Activated naive CD4-positive, alpha-beta T cell treated with anti-CD3 and anti-CD28 coated beads, Interleukin-2, amount 10 ng/mL, durations not matched to agents 7 days and 5 days (primary cell): ENCODE data around the gene NOXRED1.
A peak's percentile ranks its signal among the peaks of the same experiment; 100 is the strongest.

Experiments
- CTCF ChIA-PET: fragments of 350-600 bp; sonication (Branson Sonifier 250); formaldehyde crosslinking; loops from one replicate; lab custom pipeline; 2021; ENCODE audit warnings: antibody characterized with exemption; lab: Charles Lee
- DNase-seq: peaks from one replicate; pipeline ENCODE4 v3.0.0-alpha.2; 2020
- H3K27ac Mint-ChIP-seq: one replicate; pipeline ENCODE4 v1.8.0; 2021; ENCODE audit warnings: mild to moderate bottlenecking, moderate library complexity, mixed read lengths
- H3K27me3 Mint-ChIP-seq: one replicate; pipeline ENCODE4 v1.8.0; 2021; ENCODE audit warnings: mild to moderate bottlenecking, mixed read lengths
- H3K36me3 Mint-ChIP-seq: one replicate; pipeline ENCODE4 v1.8.0; 2021; ENCODE audit warnings: mixed read lengths
- H3K4me1 Mint-ChIP-seq: one replicate; pipeline ENCODE4 v1.8.0; 2021; ENCODE audit warnings: mixed read lengths
- H3K4me3 Mint-ChIP-seq: one replicate; pipeline ENCODE4 v1.8.0; 2021; ENCODE audit warnings: mild to moderate bottlenecking, moderate library complexity, mixed read lengths
- H3K9me3 Mint-ChIP-seq: one replicate; pipeline ENCODE4 v1.8.0; 2021; ENCODE audit warnings: mixed read lengths

NOXRED1 gene

DNA sequence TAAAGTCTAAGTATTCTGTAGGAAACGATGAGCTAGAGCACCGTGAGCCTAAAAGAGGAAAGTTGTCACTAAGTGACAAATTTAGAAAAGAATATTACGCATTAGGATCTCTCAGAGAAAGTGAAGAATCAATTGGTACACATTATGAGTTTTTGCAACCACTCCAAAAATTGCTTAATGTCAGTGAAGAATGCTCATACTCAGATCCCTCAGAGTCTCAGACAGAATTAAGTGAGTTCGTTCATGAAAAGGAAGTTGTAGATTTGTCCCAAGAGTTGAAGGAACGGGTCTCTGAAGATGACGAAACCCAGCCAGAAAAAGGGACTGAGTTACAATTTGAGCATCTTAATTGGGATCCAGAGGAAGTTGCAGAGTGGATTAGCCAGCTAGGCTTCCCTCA, 44.6 kb downstream of the NOXRED1 start:
- H3K36me3 Mint-ChIP-seq = peaks cover 9% of the 10 kb centered on the region
- no peak overlapping the region for H3K4me3 Mint-ChIP-seq
- no peak for DNase-seq
- peaks cover 4% of the 10 kb centered on the region for H3K27me3 Mint-ChIP-seq
- H3K4me1 Mint-ChIP-seq = peaks cover 27% of the 10 kb centered on the region
- H3K9me3 Mint-ChIP-seq = no peaks in the 10 kb centered on the region
- H3K27ac Mint-ChIP-seq = no peak overlapping the region
- CTCF ChIA-PET = interaction anchor here (0.6 kb wide), 1 partner anchor 23 kb away, joined by 3 read pairs; no protein-coding TSS in a partner anchor

DNA sequence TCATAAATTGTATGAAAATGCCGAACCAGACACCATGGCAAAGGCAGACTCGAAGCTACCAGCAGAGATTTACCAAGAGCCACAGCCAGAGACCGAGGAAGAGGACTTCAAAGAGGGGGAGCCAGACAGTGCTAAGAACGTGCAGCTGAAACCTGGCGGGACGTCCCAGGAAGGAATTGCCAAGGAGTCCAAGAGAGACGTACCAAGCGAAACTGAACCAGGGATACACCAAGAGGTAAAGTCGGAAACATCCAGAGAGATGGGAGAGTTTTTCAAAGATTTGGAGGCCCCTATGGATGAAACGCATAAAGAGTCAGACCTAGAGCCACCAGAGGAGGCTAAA, 45.9 kb downstream of the NOXRED1 start:
- CTCF ChIA-PET = interaction anchor here (0.5 to 1.8 kb wide), 5 partner anchors 10 to 566 kb away, joined by 3 to 7 read pairs (median 4); partner anchors contain the start of gene GSTZ1
- no peak overlapping the region for H3K4me3 Mint-ChIP-seq
- H3K27ac Mint-ChIP-seq = no peak overlapping the region
- DNase-seq = no peak
- peaks cover 36% of the 10 kb centered on the region for H3K4me1 Mint-ChIP-seq
- H3K27me3 Mint-ChIP-seq = peaks cover 4% of the 10 kb centered on the region
- H3K36me3 Mint-ChIP-seq = peaks cover 16% of the 10 kb centered on the region
- no peaks in the 10 kb centered on the region for H3K9me3 Mint-ChIP-seq

DNA sequence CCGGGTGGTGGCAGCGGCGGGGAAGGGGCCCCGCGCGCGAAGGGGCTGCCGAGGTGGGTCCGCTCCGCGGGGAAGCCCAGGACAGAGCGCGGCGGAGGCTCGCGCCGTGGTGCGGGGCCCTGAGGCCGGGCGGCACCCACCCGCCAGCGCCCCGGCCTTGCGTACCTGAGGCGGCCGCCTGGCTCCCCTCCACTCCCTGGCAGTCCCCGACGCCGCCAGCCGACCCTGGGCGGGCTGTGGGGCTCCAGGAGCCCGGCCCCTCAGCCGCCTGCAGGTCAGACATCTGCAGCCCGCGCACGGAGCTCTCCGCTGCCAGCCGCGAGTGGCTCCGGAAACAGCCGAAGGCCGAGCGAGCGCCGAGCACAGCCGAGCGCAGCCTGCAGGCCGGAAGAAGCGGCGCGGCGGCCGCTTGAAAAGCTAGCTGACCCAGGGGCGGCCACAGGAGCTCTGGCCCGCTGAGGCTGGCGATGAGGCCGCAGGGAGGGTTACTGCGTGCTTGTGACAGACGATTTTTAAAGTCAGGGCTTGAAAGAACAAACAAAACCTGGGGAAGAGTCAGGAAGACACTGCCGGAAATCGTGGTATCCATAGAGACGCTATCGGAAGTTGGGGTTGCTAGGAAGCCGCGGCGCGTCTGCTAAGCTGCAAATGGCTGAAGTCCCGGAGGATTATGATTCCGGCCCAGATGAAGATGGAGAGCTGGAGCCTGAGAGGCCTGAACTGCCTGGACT, 46.4 kb downstream of the NOXRED1 start, which contains the start of the genes SAMD15 and TMED8:
TSS of gene SAMD15 (plus strand) at position 609 of the 731 bp plus-strand sequence. CDS start at position 649, 40 bp downstream.
TSS of gene TMED8 (minus strand) at position 324 of the 731 bp plus-strand sequence. CDS start at position 283, 41 bp downstream.
- peak; percentile 89 for DNase-seq
- Mint-ChIP-seq H3K27ac (peak within 1 kb of the TSS; percentile 85), H3K4me3 (peak within 1 kb of the TSS; percentile 89), H3K36me3 (peaks cover 16% of the 10 kb centered on the region), H3K9me3 (no peaks in the 10 kb centered on the region), H3K4me1 (peaks cover 38% of the 10 kb centered on the region), H3K27me3 (peaks cover 4% of the 10 kb centered on the region)
- CTCF ChIA-PET = interaction anchor here (0.5 to 1.8 kb wide), 5 partner anchors 11 to 566 kb away, joined by 3 to 7 read pairs (median 4); partner anchors contain the start of gene GSTZ1

DNA sequence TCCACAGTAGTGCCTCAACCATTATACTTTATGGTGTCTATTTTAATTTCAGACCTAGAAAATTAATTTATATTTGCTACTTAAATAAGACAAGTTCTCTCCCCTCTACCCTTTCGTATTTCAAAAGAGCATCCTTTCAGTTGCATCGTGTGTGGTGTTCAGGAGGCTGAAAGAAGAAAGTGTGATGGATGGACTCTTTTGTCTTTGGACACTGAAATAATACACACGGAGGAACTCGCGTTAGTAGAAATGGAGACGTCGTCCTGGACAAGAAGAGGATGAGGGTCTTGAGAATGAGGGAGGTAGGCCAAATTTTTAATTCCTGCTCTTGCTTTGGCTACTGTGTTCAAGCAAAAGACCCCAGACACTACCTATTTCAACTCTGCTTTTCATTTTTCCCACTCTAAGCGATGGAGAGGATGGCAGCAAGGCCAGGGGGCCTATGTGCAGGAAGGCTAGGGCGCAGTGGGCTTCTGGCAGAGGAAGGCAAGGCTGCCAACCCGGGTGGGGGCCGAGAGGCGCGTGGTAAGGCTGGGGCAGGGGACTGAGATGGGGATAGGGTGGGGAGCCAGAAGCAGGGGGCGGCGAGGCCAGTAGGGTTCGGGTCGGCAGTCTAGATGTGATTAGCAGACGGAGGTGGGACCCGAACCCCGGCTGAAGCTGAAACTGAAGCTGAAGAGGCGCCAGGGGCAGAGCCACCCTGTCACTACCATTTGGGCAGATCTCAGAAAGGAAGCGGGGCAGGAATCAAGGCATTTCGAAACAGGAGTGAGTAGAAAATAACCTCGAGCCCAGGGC, 47.2 kb downstream of the NOXRED1 start:
- H3K27ac Mint-ChIP-seq = peak overlapping the region; percentile 85
- H3K36me3 Mint-ChIP-seq = peaks cover 16% of the 10 kb centered on the region
- DNase-seq = peak; percentile 52
- peak overlapping the region; percentile 89 for H3K4me3 Mint-ChIP-seq
- peaks cover 4% of the 10 kb centered on the region for H3K27me3 Mint-ChIP-seq
- CTCF ChIA-PET = interaction anchor here (1.1 to 1.8 kb wide), 2 partner anchors 55 to 84 kb away, joined by 4 to 7 read pairs; partner anchors contain the start of gene GSTZ1
- H3K9me3 Mint-ChIP-seq = no peaks in the 10 kb centered on the region
- H3K4me1 Mint-ChIP-seq = peaks cover 38% of the 10 kb centered on the region

DNA sequence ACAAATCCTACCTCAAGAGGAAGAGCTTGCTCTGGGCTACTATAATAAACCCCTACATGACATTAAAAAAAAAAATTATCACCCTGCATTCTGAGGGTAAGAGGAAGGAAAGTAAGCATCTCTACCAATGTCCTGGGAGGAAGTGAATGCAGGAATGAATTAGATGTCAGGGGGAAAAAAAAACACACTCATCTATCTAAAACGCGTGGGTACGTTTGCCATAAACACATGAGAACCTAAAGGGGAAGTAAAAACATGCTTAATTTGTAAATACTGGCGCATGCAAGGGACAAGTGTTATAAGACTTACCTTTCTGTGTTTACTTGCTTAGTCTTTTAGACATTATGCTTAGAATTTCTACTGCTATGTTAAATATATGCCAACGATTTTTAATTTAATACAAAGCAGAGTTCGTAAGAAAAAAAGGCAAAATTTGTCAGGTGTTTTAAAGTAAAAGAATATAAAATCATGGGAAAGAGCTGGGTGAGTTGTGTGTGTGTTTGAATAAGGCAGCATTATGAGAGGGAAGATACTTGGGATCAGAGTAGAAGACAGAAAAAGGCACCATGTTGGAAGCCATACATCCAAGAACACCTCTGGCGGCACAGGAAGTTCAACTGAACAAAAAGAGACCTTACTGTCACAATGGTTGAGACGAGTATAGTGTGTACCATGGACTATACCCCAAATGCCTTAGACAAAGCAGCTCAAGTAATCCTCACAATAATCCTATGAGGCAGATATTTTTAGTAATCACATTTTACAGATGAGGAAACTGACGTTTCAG, 48.0 kb downstream of the NOXRED1 start:
- Mint-ChIP-seq H3K4me1 (peaks cover 38% of the 10 kb centered on the region), H3K9me3 (no peaks in the 10 kb centered on the region), H3K27me3 (peaks cover 4% of the 10 kb centered on the region), H3K36me3 (peaks cover 16% of the 10 kb centered on the region), H3K4me3 (peak overlapping the region; percentile 89), H3K27ac (no peak overlapping the region)
- DNase-seq = no peak
- CTCF ChIA-PET = no interaction called here

DNA sequence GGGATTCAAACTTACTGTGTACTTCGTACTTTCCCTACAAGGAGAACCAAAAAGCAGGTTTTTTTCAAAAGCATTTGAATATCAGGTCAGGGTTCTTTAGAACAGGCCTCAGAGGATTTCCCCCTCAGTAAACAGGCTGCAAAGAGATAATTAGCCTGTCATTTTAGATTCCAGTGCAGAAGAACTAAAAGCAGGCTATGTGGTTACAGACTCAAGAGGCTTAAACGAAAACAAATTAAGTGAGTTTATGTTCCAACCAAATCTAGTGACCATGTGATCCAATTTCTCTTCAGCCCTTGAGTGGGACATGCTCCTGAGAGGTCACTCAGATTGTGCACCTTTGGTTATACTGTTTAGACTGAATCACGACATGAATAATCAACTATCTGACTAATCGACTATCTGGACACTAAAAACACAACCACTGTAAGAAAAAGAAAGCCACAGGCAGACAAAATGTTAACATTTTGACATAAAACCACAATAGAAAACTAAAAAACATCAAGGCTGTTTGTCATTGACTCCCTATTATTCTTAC, 51.0 kb downstream of the NOXRED1 start:
- Mint-ChIP-seq H3K27me3 (no peaks in the 10 kb centered on the region), H3K27ac (no peak overlapping the region), H3K4me1 (peaks cover 51% of the 10 kb centered on the region), H3K4me3 (no peak overlapping the region), H3K9me3 (no peaks in the 10 kb centered on the region), H3K36me3 (peaks cover 18% of the 10 kb centered on the region)
- CTCF ChIA-PET = no interaction called here
- DNase-seq = no peak

DNA sequence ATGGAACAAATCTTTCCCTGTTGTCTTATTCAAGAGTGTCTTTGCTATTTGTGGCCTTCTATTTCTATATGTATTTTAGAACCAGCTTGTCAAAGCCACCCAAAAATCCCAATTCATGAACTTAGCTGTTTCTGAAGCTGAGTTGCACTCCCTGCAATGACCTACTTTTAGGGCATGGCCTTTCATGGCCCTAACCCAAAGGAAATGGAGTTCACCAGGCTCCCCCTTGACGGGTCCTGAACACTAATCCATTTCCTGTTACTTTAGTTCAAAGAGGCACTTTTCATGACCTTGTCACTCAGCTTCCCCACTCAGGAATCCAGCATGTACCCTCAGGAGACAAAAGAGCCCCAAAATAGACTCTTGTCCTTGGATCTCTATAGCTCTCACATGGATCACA, 54.0 kb downstream of the NOXRED1 start:
- H3K27me3 Mint-ChIP-seq = no peaks in the 10 kb centered on the region
- no peak overlapping the region for H3K4me3 Mint-ChIP-seq
- CTCF ChIA-PET = interaction anchor here (0.7 to 0.8 kb wide), 2 partner anchors 65 to 224 kb away, joined by 3 read pairs; no protein-coding TSS in a partner anchor
- H3K9me3 Mint-ChIP-seq = no peaks in the 10 kb centered on the region
- no peak overlapping the region for H3K27ac Mint-ChIP-seq
- DNase-seq = no peak
- H3K4me1 Mint-ChIP-seq = peaks cover 29% of the 10 kb centered on the region
- peaks cover 13% of the 10 kb centered on the region for H3K36me3 Mint-ChIP-seq

DNA sequence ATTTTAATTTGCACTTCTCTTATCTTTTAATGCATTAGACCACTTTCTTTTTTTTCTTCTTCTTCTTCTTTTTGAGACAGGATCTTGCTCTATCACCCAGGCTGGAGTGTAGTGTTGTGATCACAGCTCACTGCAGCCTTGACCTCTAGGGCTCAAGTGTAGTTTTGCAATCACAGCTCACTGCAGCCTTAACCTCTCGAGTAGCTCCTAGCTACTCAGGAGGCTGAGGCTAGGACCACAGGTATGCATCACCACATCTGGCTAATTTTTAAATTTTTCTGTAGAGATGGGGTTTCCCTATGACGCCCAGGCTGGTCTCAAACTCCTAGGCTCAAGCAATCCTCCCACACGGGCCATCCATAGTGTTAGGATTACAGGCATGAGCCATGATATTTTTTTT, 59.2 kb downstream of the NOXRED1 start:
- CTCF ChIA-PET = no interaction called here
- H3K27me3 Mint-ChIP-seq = no peaks in the 10 kb centered on the region

DNA sequence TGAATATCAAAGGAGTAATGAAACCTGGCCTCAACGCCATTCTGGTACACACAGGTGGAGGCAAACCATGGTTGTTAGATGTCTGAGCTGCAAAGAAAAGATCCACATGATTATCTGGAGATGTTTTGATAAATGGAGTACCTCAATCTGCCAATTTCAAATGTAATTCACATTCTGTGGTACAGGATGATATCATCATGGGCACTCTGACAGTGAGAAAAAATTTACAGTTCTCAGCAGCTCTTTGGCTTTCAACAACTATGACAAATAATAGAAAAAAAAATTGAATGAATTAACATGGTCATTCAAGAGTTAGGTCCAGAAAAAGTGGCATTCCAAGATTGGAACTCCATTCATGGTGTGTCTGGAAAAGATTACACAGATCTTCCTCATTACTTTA, 63.7 kb downstream of the NOXRED1 start:
- DNase-seq = no peak

More for the DNA sequence above, 59.2 kb downstream of the NOXRED1 start:
- no peak overlapping the region for H3K27ac Mint-ChIP-seq
- H3K36me3 Mint-ChIP-seq = peaks cover 2% of the 10 kb centered on the region
- peaks cover 4% of the 10 kb centered on the region for H3K4me1 Mint-ChIP-seq
- H3K9me3 Mint-ChIP-seq = no peaks in the 10 kb centered on the region
- H3K4me3 Mint-ChIP-seq = no peak overlapping the region
- DNase-seq = no peak

DNA sequence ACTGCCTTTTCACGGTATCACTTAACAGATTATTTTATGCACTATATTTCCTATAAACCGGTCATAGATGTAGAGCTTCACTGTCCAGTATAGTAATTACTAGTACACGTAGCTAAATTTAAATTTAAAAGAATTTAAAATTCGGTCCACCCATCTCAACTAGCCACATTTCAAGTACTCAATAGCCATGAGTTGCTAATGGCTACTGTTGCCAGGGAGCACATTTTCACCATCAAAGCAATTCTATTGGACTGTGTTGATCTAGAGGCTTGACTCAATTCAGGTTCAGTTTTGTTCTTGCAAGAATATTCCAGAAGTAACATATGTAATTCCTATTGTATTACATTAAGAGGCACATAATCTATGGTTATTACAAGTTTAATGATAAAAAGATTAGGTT, 66.4 kb downstream of the NOXRED1 start:
- Mint-ChIP-seq H3K9me3 (no peaks in the 10 kb centered on the region), H3K4me3 (no peak overlapping the region), H3K27ac (no peak overlapping the region), H3K36me3 (peaks cover 2% of the 10 kb centered on the region), H3K4me1 (no peaks in the 10 kb centered on the region), H3K27me3 (no peaks in the 10 kb centered on the region)
- DNase-seq = no peak
- CTCF ChIA-PET = no interaction called here

More for the DNA sequence above, 63.7 kb downstream of the NOXRED1 start:
- H3K36me3 Mint-ChIP-seq = peaks cover 2% of the 10 kb centered on the region
- no peaks in the 10 kb centered on the region for H3K9me3 Mint-ChIP-seq
- CTCF ChIA-PET = interaction anchor here (0.6 kb wide), 1 partner anchor 12 kb away, joined by 3 read pairs; no protein-coding TSS in a partner anchor
- H3K27ac Mint-ChIP-seq = no peak overlapping the region
- H3K4me1 Mint-ChIP-seq = no peaks in the 10 kb centered on the region
- H3K27me3 Mint-ChIP-seq = no peaks in the 10 kb centered on the region
- no peak overlapping the region for H3K4me3 Mint-ChIP-seq

DNA sequence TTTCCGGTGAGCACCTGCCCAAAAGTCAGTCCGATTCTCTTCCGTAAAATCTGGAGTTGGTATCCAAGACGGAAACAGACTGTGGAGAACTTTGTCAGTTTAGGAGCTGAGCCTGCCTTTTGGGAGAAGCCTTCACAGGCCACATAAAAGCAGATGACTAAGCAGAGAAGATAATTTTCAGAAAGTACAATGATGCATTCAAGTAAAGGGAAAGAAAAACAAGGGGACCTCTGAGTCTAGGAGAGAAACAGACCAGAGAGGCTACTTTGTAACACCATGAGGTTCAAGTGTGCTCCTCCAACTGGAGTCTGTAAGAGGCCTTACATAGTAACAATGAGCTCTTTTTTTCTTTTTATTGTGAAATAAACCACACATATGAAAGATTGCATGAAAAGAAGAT, 67.5 kb downstream of the NOXRED1 start:
- DNase-seq = no peak
- Mint-ChIP-seq H3K36me3 (no peaks in the 10 kb centered on the region), H3K27me3 (no peaks in the 10 kb centered on the region), H3K9me3 (no peaks in the 10 kb centered on the region), H3K27ac (no peak overlapping the region), H3K4me1 (no peaks in the 10 kb centered on the region), H3K4me3 (no peak overlapping the region)
- CTCF ChIA-PET = interaction anchor here (0.8 to 1.3 kb wide), 2 partner anchors 23 to 203 kb away, joined by 3 read pairs; no protein-coding TSS in a partner anchor

DNA sequence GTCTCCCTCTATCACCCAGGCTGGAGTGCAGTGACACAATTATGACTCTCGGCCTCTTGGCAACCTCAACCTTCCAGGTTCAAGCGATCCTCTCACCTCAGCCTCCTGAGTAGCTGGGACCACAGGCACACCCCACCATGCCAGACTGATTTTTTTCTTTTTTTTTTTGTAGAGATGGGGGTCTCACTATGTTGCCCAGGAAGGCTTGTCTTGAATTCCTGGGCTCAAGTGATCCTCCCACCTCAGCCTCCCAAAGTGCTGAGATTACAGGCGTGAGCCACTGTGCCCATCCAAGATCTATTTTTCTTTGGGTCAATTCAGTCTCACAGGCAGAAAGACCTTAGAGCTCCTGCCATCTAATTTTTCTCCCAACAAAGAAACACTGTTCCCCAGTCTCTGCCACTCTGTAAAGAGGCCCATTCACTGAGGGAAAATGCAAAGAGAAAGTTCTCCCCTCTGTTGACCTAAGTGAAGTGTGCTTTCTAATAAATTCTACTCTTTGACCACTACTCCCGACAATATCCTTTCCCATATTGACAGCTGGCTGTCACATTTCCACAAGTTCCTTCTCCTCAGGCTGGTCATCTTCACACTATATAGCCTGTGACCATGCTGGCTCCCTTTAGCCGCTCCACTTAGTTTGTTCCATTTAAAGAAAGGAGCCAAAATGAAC, 69.7 kb downstream of the NOXRED1 start:
- Mint-ChIP-seq H3K27me3 (no peaks in the 10 kb centered on the region), H3K4me1 (no peaks in the 10 kb centered on the region), H3K36me3 (peaks cover 6% of the 10 kb centered on the region), H3K27ac (no peak overlapping the region), H3K4me3 (no peak overlapping the region), H3K9me3 (no peaks in the 10 kb centered on the region)
- no peak for DNase-seq
- CTCF ChIA-PET = no interaction called here

DNA sequence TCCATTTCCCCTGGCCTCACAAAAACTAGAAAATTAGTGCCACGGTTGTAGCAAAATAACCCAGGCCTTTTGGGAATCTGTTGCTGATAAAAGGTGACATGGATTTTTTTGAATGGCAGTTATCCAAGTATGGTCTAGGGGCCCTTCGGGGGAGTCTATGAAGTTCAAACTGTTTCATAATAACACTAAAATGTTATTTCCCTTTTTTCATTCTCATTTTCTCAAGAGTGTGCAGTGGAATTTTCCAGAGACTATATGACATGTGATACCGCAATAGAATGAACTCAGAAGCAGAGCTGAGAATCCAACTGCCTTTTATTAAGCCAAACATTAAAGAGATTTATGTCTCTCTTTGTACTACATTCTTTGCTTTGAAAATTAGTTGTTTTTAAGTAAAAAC, 75.6 kb downstream of the NOXRED1 start:
- DNase-seq = no peak
- no peaks in the 10 kb centered on the region for H3K4me1 Mint-ChIP-seq
- CTCF ChIA-PET = no interaction called here
- H3K36me3 Mint-ChIP-seq = peaks cover 7% of the 10 kb centered on the region
- H3K27me3 Mint-ChIP-seq = no peaks in the 10 kb centered on the region
- H3K4me3 Mint-ChIP-seq = no peak overlapping the region
- no peak overlapping the region for H3K27ac Mint-ChIP-seq
- no peaks in the 10 kb centered on the region for H3K9me3 Mint-ChIP-seq
